Spleen (tissue), 11 donors: ENCODE data around the gene PTK6. TPM values are rescaled to one million over a fixed set of nuclear protein-coding genes. Genes with fewer than 3 reads are reported as not detected.

ENCODE experiments used
- DNase-seq: peaks from one replicate; pipeline ENCODE4 v3.0.0-alpha.2; 2020
- H3K27ac ChIP-seq, 8 donors: fragments of 200-600 bp; sonication (generic) in 7 of 8; 1 replicate in 4 of 8; 2 replicates in 4 of 8; pipeline versions ENCODE4 v1.5.0 to v1.8.0; 2016 to 2021; ENCODE audit warnings: inconsistent platforms in 4 of 8, mild to moderate bottlenecking in 4 of 8, moderate library complexity in 1 of 8
- H3K27me3 ChIP-seq, 7 donors: fragments of 200-600 bp; sonication (generic) in 6 of 7; replicated peaks in 1 of 7; 1 replicate in 4 of 7; 2 replicates in 3 of 7; pipeline versions ENCODE4 v1.5.0 to v1.8.0; 2016 to 2021; ENCODE audit warnings: inconsistent platforms in 3 of 7, mild to moderate bottlenecking in 1 of 7
- H3K36me3 ChIP-seq, 6 donors: fragments of 200-600 bp; sonication (generic) in 5 of 6; 1 replicate in 4 of 6; 2 replicates in 2 of 6; pipeline versions ENCODE4 v1.5.0 to v1.8.0; 2016 to 2021; ENCODE audit warnings: inconsistent platforms in 2 of 6
- H3K4me1 ChIP-seq, 6 donors: fragments of 200-600 bp; sonication (generic) in 5 of 6; 1 replicate in 3 of 6; 2 replicates in 3 of 6; pipeline versions ENCODE4 v1.5.0 to v1.8.0; 2016 to 2021; ENCODE audit warnings: inconsistent platforms in 3 of 6
- H3K4me3 ChIP-seq, 8 donors: fragments of 200-600 bp; sonication (generic) in 7 of 8; 1 replicate in 4 of 8; 2 replicates in 4 of 8; pipeline versions ENCODE4 v1.5.0 to v1.8.0; 2016 to 2021; ENCODE audit warnings: inconsistent platforms in 4 of 8, mild to moderate bottlenecking in 4 of 8, moderate library complexity in 2 of 8
- H3K9me3 ChIP-seq, 8 donors: fragments of 200-600 bp; sonication (generic) in 7 of 8; 1 replicate in 4 of 8; 2 replicates in 4 of 8; pipeline versions ENCODE4 v1.5.0 to v1.8.0; 2016 to 2021; ENCODE audit warnings: inconsistent platforms in 4 of 8
- CTCF ChIP-seq, 11 experiments: fragments of 200-600 bp in 7 of 11; fragments of 450-650 bp in 4 of 11; sonication (generic) in 4 of 11; IDR thresholded peaks in 8 of 11; conservative IDR thresholded peaks in 3 of 11; 1 replicate in 7 of 11; 2 replicates in 4 of 11; pipeline versions ENCODE4 v1.4.0 to v1.8.0; 2016 to 2021; ENCODE audit warnings: antibody characterized with exemption in 11 of 11, inconsistent platforms in 4 of 11, mild to moderate bottlenecking in 1 of 11
- POLR2A ChIP-seq, 3 donors: fragments of 450-650 bp; IDR thresholded peaks; one replicate each; pipeline ENCODE4 v1.5.1; 2017; ENCODE audit warnings: antibody characterized with exemption in 3 of 3, mild to moderate bottlenecking in 1 of 3
- POLR2AphosphoS5 ChIP-seq, 3 donors: sonication (generic); formaldehyde crosslinking; IDR thresholded peaks; one replicate each; pipeline ENCODE4 v1.5.1; 2017; ENCODE audit warnings: antibody characterized with exemption in 3 of 3
- WGBS, 5 donors: extraction: QIAGEN DNeasy Blood & Tissue Kit in 3 of 5; methylation state at CpG; one replicate each; pipeline versions ENCODE4 v1.1.5 to v1.1.7; 2013 to 2018; 5-methylcytosine and 5-hydroxymethylcytosine counted together
- intact Hi-C: fragments of 100-400 bp; cut with DNase I; formaldehyde crosslinking; loops from one replicate; pipeline ENCODE4 v1.15.0; 2023; ENCODE audit warnings: low total_unique reads
- polyA plus RNA-seq, 3 donors: library from polyadenylated mRNA; stranded (reverse); fragments of 200-250 nt; gene quantifications; one replicate each; pipeline ENCODE4 v1.2.1, GENCODE V29; 2013
- total RNA-seq, 7 donors: library from RNA; depleted of rRNA in 3 of 7; stranded (reverse); fragments of >200 nt in 3 of 7; fragmentation: NEBNext Ultra II Directional in 4 of 7; extraction: Animal tissue kit (Norgen Biotek cat#: 25700) in 4 of 7; gene quantifications; one replicate each; pipeline versions ENCODE4 v1.1.0 to v1.2.1, GENCODE V29; 2016 to 2021
- donor health status: healthy with polysubstance abuse.
- donor health status: DM: no; HTN: no; CAD: no; lungs with moderate emphysema.
- donor health status: DM: no; HTN: no; CAD: no.
- donor health status: Bipolar disorder and iron deficiency.
- donor health status: healthy.
- donor health status: DM: no; HTN: no; CAD: no.
- donor health status: DM: yes; HTN: yes; CAD: no.

Gene PTK6
- total and polyA plus RNA-seq, 10 donors, result 0.20 to 1.0 (median 0.71) TPM

DNA sequence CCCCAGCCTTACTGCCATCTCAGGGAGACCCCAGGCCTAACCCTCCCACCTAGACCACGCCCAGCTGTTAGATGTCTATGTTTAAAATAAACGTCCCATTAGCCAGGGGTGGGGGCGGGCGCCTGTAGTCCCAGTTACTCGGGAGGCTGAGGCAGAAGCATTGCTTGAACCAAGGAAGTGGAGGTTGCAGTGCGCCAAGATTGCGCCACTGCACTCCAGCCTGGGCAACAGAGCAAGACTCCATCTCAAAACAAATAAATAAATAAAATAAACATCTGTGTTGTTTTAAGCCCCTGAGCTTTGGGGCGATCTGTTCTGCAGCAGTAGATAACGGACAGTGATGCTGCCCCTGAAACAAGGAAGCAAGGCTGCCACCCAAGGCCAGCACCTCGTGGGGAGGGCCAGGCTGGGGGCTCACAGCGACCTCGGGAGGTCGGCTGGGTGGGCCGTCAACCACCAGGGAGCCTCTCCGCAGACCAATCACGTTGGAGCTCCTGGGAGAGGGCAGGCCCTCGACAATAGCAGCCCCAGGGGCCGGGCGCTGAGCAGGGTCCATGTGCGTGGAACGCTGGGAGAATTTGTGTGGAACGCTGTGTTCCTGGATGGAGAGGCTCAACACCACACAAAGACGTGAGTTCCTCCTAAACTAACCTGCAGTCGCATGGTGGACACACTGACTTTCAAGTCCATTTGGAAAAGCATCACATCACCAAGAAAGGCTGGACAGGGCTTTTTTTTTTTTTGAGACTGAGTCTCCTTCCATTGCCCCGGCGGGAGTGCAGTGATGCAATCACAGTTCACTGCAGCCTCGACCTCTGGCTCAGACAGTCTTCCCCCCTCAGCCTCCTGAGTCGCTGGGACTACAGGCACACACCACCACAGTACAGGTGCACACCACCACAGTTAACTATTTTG is 37.9 kb upstream of the PTK6 start:
- Histone ChIP-seq H3K4me1 (peaks cover 15 to 46% (median 37%) of the 10 kb centered on the region in 6 donors), H3K9me3 (no peaks in the 10 kb centered on the region), H3K27me3 (peaks cover 0 to 32% (median 0%) of the 10 kb centered on the region in 7 donors), H3K27ac (peak overlapping the region; percentile 87 to 96 (median 92)), H3K36me3 (peaks cover 0 to 25% (median 12%) of the 10 kb centered on the region in 6 donors), H3K4me3 (peak overlapping the region in 1 of 8 donors; percentile 86)
- intact Hi-C loops, result no loop called here
- peak in 2 of 3 donors; percentile 21 to 29 for TF ChIP-seq POLR2AphosphoS5 (IDR thresholded peaks at IDR 0.05)
- TF ChIP-seq POLR2A (IDR thresholded peaks at IDR 0.05), result no peak
- WGBS, 5 donors, result 62 to 71% (median 63%) methylated on average over 28 of the region's 28 CpGs
- peak; percentile 83 for DNase-seq

- H3K4me1 ChIP-seq, result peaks cover 20 to 54% (median 44%) of the 10 kb centered on the region in 6 donors
- WGBS, 5 donors, result 8 to 62% (median 14%) methylated on average over 4 to 40 of the region's 40 CpGs
- peak; percentile 95 for DNase-seq
- peaks cover 0 to 32% (median 12%) of the 10 kb centered on the region in 6 donors for H3K36me3 ChIP-seq
- H3K27me3 ChIP-seq, result peaks cover 0 to 29% (median 0%) of the 10 kb centered on the region in 7 donors
- H3K27ac ChIP-seq, result peak within 1 kb of the TSS; percentile 87 to 96 (median 92)
- TF ChIP-seq POLR2AphosphoS5 (IDR thresholded peaks at IDR 0.05) (peak; percentile 84 to 93 (median 87)), CTCF (IDR thresholded peaks at IDR 0.05 in 8 of 11, conservative IDR thresholded peaks at IDR 0.05 in 3 of 11) (peak in 1 of 11 experiments; percentile 7), POLR2A (IDR thresholded peaks at IDR 0.05) (no peak)
- intact Hi-C loops, result no loop called here
- H3K9me3 ChIP-seq, result no peaks in the 10 kb centered on the region
- peak within 1 kb of the TSS; percentile 57 to 86 (median 68) for H3K4me3 ChIP-seq
These were observed 37.1 kb upstream of the PTK6 start, which contains the start of gene HELZ2 for GRCh38 chr20:63574156-63574828. Gene HELZ2, minus strand, starts transcription at chr20:63574239. Its CDS starts 1,854 bp downstream, at chr20:63572385.

DNA sequence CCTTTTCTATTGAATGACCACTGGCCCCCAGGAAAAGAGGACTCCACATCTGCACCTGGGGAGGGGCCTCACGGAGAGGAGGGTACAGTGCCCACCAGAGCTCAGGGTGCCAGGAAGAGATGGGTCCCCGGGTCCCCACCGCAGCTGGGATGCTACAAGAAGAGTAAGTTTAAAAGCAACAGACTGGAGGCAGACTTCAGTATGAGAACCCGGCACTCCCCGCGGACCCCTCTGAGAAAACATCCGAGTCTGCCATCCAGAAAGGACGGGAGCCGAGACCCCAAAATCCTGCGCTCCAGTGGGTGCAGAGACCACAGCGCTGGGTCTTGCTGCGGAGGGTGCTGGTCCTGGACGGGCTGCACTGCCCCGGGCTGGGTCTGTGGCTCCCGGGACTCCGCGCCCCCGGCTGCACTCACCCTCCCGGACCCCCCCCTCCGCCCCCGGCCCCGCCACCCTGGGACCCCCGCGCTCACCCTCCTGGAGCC is 36.5 kb upstream of the PTK6 start:
- intact Hi-C loops, result no loop called here

More for the DNA sequence above, 36.5 kb upstream of the PTK6 start:
- DNase-seq, result no peak
- peaks cover 26 to 60% (median 50%) of the 10 kb centered on the region in 6 donors for H3K4me1 ChIP-seq
- peaks cover 0 to 23% (median 0%) of the 10 kb centered on the region in 7 donors for H3K27me3 ChIP-seq
- peak overlapping the region; percentile 57 to 86 (median 68) for H3K4me3 ChIP-seq
- peaks cover 0 to 38% (median 12%) of the 10 kb centered on the region in 6 donors for H3K36me3 ChIP-seq
- no peaks in the 10 kb centered on the region for H3K9me3 ChIP-seq
- TF ChIP-seq POLR2A (IDR thresholded peaks at IDR 0.05) (no peak), POLR2AphosphoS5 (IDR thresholded peaks at IDR 0.05) (no peak), CTCF (IDR thresholded peaks at IDR 0.05 in 8 of 11, conservative IDR thresholded peaks at IDR 0.05 in 3 of 11) (no peak)
- H3K27ac ChIP-seq, result peak overlapping the region; percentile 87 to 96 (median 92)
- WGBS, 5 donors, result 0 to 4% (median 2%) methylated on average over 10 to 24 of the region's 24 CpGs
